GM06990 (cell line): Measurements from ENCODE around the gene GPR18.
"Not testable (repeated sequence)": the region's sequence is repeated elsewhere in the genome, so short reads cannot be mapped to it uniquely, and the experiment has no call there.

Experiments
- DNase-seq: peaks from one replicate; pipeline ENCODE4 v3.0.0-alpha.2; 2011; ENCODE audit not compliant: insufficient read length; ENCODE audit errors: extremely low read depth
- H3K27me3 ChIP-seq: replicated peaks from 2 replicates; pipeline ENCODE4 v1.6.0; 2011; ENCODE audit warnings: low read length; ENCODE audit not compliant: control insufficient read depth, insufficient read depth
- H3K36me3 ChIP-seq: 2 replicates; pipeline ENCODE4 v1.5.1; 2011; ENCODE audit warnings: low read length; ENCODE audit not compliant: control insufficient read depth, insufficient read depth
- H3K4me3 ChIP-seq: replicated peaks from 2 replicates; pipeline ENCODE4 v1.5.1; 2011; ENCODE audit warnings: low read depth, mild to moderate bottlenecking, control low read depth, low read length
- TF ChIP-seq, protein P1 (sequence below): IDR thresholded peaks from 2 replicates; pipeline ENCODE4 v1.5.1; 2011; ENCODE audit warnings: low read length, control low read depth, mild to moderate bottlenecking, inconsistent platforms; ENCODE audit not compliant: insufficient read depth, poor library complexity, severe bottlenecking

Gene GPR18

DNA sequence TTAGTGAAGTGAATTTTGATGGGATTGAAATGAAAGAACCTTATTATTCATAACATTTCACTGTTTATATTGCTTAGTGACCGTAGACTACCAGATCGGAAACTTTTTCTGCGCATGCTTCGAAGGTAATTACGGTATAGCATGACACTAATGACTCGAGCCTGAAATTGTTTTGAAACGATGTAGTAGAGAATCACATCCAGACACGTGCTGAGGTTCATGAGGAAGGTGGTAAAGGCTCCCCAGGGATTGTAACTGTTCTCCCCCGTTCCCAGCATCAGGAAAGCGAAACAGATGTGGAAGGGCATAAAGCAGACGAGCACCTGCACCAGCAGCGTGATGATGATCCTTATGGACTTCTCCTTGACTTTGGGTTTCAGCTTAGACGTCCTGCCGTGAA, 3.3 kb downstream of the GPR18 start:
- Histone ChIP-seq H3K36me3 (peaks cover 5% of the 10 kb centered on the region; the same call in 1 of the 2 replicates), H3K27me3 (no peaks in the 10 kb centered on the region), H3K4me3 (no peak overlapping the region)
- TF ChIP-seq, protein P1, sequence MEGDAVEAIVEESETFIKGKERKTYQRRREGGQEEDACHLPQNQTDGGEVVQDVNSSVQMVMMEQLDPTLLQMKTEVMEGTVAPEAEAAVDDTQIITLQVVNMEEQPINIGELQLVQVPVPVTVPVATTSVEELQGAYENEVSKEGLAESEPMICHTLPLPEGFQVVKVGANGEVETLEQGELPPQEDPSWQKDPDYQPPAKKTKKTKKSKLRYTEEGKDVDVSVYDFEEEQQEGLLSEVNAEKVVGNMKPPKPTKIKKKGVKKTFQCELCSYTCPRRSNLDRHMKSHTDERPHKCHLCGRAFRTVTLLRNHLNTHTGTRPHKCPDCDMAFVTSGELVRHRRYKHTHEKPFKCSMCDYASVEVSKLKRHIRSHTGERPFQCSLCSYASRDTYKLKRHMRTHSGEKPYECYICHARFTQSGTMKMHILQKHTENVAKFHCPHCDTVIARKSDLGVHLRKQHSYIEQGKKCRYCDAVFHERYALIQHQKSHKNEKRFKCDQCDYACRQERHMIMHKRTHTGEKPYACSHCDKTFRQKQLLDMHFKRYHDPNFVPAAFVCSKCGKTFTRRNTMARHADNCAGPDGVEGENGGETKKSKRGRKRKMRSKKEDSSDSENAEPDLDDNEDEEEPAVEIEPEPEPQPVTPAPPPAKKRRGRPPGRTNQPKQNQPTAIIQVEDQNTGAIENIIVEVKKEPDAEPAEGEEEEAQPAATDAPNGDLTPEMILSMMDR: no peak
- no peak for DNase-seq

DNA sequence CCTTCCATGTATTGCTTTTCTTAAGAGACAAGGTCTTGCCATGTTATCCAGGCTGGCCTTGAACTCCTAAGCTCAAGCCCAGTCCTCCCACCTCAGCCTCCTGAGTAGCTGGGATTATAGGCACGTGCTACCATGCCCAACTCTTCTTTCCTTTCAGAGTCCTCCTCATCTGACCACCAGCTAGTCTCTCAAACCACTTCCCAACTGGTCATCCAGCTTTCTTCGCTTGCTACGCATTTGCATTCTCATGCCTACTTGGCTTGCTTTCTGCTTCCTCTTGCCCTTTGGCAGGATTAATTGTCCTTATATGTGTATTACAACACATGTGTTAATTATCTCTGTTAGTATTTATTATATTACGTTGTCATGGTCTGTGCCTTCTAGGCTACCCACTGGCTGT, 6.3 kb downstream of the GPR18 start:
- DNase-seq: no peak
- Histone ChIP-seq H3K27me3 (no peaks in the 10 kb centered on the region), H3K36me3 (peaks cover 5% of the 10 kb centered on the region; the same call in 1 of the 2 replicates), H3K4me3 (no peak overlapping the region)
- TF ChIP-seq, protein P1: no peak

DNA sequence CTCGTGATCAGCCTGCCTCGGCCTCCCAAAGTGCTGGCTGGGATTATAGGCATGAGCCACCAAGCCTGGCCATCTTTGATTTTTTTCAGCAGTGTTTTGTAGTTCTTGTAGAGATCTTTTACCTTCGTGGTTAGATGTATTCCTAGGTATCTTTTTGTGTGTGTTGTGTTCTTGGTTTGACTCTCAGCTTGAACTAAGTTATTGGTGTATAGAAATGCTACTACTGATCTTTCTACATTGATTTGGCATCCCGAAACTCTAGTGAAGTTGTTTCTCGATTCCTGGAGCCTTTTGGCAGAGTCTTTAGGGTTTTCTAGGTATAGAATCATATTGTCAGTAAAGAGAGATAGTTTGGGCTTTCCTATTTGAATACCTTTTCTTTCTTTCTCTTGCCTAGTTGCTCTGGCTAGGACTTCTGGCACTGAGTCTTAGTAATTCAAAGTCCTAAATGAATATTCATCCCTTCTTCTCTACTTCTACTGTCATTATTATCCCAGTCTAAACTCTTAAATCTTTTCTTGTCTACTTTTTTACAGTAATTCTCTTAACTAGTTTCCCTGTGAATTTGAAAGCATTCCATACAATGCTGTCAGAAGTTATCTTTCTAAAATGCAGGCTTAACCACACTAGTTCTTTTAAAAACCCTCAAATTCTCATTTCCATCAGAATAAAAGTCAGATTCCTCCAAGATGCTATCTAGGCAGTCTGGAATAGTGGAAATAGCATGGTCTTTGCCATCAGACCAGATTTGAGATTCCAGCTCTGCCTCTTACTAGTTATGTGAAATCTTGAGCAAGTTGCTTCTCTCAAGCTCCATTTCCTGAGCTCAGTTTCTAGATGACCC, 7.0 kb downstream of the GPR18 start:
- no peak for DNase-seq
- Histone ChIP-seq H3K4me3 (no peak overlapping the region), H3K27me3 (no peaks in the 10 kb centered on the region), H3K36me3 (peaks cover 5% of the 10 kb centered on the region; the same call in 1 of the 2 replicates)
- TF ChIP-seq, protein P1: no peak

DNA sequence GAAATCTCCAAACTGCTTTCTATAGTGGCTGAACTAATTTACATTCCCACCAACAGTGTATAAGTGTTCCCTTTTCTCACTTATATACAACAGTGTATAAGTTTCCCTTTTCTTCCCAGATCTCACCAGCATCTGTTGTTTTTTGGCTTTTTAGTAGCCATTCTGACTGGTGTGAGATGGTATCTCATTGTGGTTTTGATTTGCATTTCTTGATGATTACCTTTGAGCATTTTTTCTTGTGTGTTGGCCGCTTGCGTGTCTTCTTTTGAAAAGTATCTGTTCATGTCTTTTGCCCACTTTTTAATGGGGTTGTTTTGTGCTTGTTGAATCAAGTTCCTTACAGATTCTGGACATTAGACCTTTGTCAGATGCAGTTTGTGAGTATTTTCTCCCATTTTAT, 8.6 kb downstream of the GPR18 start:
- not testable (repeated sequence) for DNase-seq, H3K4me3 ChIP-seq, H3K27me3 ChIP-seq, H3K36me3 ChIP-seq

DNA sequence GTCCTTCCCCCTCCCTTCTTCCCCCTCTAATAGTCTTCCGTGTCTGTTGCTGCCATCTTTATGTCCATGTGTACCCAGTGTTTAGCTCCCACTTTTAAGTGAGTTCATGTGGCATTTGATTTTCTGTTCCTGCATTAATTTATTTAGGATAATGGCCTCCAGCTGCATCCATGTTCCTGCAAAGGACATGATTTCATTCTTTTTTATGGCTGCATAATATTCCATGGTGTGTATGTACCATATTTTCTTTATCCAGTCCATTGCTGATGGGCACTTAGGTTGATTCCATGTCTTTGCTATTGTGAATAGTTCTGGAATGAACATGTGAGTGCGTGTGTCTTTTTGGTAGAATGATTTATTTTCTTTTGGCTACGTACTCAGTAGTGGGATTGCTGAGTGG, 9.0 kb downstream of the GPR18 start:
- not testable (repeated sequence) for H3K36me3 ChIP-seq, DNase-seq, H3K27me3 ChIP-seq

DNA sequence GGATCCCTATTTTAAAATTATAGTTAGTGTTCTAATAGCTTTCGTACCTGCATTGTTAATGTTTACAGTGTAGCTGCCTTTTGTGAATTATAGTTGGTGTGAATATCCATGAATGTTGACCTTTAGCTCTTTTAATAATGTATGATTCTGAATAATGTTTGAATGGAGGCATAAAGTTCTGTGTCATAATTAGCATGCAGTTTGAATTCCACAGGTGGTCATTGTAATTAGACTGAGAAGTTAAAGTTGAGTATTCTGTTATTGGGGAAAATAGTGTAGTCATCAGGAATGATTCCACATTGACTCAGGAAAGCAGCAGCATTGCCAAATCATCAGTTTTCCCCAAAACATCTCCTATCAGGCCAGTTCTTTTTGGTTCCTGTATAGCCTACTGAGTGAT, 12.1 kb downstream of the GPR18 start:
- TF ChIP-seq, protein P1: no peak
- Histone ChIP-seq H3K36me3 (no peaks in the 10 kb centered on the region), H3K4me3 (no peak overlapping the region), H3K27me3 (no peaks in the 10 kb centered on the region)
- DNase-seq: no peak

More for the DNA sequence above, 9.0 kb downstream of the GPR18 start:
- H3K4me3 ChIP-seq: not testable (repeated sequence)
